Measurements from ENCODE around the gene DNM3. TPM values are rescaled to one million over a fixed set of nuclear protein-coding genes. Genes with fewer than 3 reads are reported as not detected.

The DNM3 gene
- total and polyA plus RNA-seq, 10 of the 15 experiments (the other 5 are each of a cell fraction or from before 2014, with no cell fraction given): 0.03 to 1.5 (median 0.08) TPM; not detected in 3

DNA sequence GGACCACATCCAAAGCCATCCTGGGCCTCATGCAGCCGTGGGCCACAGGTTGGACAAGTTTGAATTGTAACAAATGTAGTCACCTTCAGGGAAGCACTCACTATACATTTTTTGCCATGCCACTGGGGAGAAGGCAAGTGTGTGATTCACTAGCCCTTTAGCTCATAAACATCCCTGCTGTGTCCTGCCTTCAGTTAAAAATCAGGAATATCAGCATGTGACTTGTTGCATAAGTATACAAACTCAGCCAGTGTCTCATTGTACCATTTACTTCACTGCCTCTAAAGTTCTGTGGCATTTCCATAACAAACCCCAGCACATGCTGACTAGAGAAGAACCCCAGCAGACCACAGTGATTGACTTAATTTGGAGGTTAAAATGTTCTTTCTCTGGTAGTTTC, 437.2 kb downstream of the DNM3 start:
- H3K4me3 ChIP-seq: no peak overlapping the region
- no peak overlapping the region for H3K9ac ChIP-seq (ENCODE audit: control insufficient read depth, insufficient read depth, low read length)
- ATAC-seq: no peak
- intact Hi-C loops (cut with micrococcal nuclease; ENCODE audit: unreplicated experiment): loop anchor here (10.0 kb wide), 1 partner anchor 184 kb away; no protein-coding TSS in a partner anchor
- no peak for FAIRE-seq
- no peaks in the 10 kb centered on the region for H3K36me3 ChIP-seq (ENCODE audit: control insufficient read depth in 2 of 2, insufficient read depth in 2 of 2, low read length in 1 of 2)
- RAD21 ChIA-PET (ENCODE audit: unreplicated experiment): no interaction called here
- no peak for DNase-seq (ENCODE audit: low read depth, low spot score)
- H3K4me2 ChIP-seq (ENCODE audit: control insufficient read depth, insufficient read depth): no peak overlapping the region
- no peaks in the 10 kb centered on the region for H3K9me3 ChIP-seq (replicated peaks; ENCODE audit: control insufficient read depth, insufficient read depth, low read length)
- no peaks in the 10 kb centered on the region for H4K20me1 ChIP-seq (ENCODE audit: control insufficient read depth, insufficient read depth)
- H3K79me2 ChIP-seq (ENCODE audit: control insufficient read depth, insufficient read depth, low read length): no peaks in the 10 kb centered on the region
- no peaks in the 10 kb centered on the region for H3K27me3 ChIP-seq (replicated peaks in 1 of 2; ENCODE audit: control insufficient read depth in 2 of 2, insufficient read depth in 2 of 2, low read length in 1 of 2)
- CTCF ChIA-PET: interaction anchor here (1.4 kb wide), 1 partner anchor 25 kb away, joined by 3 read pairs; no protein-coding TSS in a partner anchor
- POLR2A ChIA-PET: no interaction called here
- H2AFZ ChIP-seq (ENCODE audit: control insufficient read depth, low read depth, low read length): no peak overlapping the region
- in situ Hi-C loops (cut with MboI): no loop called here
- SMC1A ChIA-PET (ENCODE audit: uncharacterized antibody, unreplicated experiment): interaction anchor here (0.9 to 1.0 kb wide), 2 partner anchors 110 to 126 kb away, joined by 3 to 4 read pairs; no protein-coding TSS in a partner anchor
- H3K27ac ChIP-seq (ENCODE audit: control insufficient read depth, insufficient read depth): no peak overlapping the region
- no TSS peak for BruUV-seq (replicated peaks)
- 27% methylated on average over 1 of the region's 1 CpG for WGBS (ENCODE audit: insufficient coverage, insufficient replicate concordance, low lambda C conversion rate, missing lambda C conversion rate)
- H3K4me1 ChIP-seq (ENCODE audit: control insufficient read depth, insufficient read depth, low read length): peaks cover 11% of the 10 kb centered on the region
- TF ChIP-seq IKZF2 (IDR thresholded peaks at IDR 0.05) (no peak), SUPT20H (IDR thresholded peaks at IDR 0.05; ENCODE audit: borderline replicate concordance, control insufficient read depth, low read depth, low read length) (no peak), SIX5 (IDR thresholded peaks at IDR 0.05; ENCODE audit: low read depth, low read length, severe bottlenecking) (no peak), JUND (IDR thresholded peaks at IDR 0.05; ENCODE audit: low read depth, low read length) (no peak), USF2 (IDR thresholded peaks at IDR 0.05; ENCODE audit: borderline replicate concordance, low read depth, low read length) (no peak), TARDBP (IDR thresholded peaks at IDR 0.05; ENCODE audit: borderline replicate concordance) (no peak), SREBF1 (IDR thresholded peaks at IDR 0.05; ENCODE audit: low read length) (no peak), EED (IDR thresholded peaks at IDR 0.05; ENCODE audit: low read depth) (no peak), MAX (IDR thresholded peaks at IDR 0.05; ENCODE audit: low read depth, low read length) (no peak), MYB (IDR thresholded peaks at IDR 0.05; ENCODE audit: borderline replicate concordance, low read depth, low read length) (no peak), CBFB (IDR thresholded peaks at IDR 0.05; ENCODE audit: low read depth) (no peak), MEF2B (IDR thresholded peaks at IDR 0.05; ENCODE audit: partially characterized antibody, poor library complexity, severe bottlenecking) (no peak), BCLAF1 (IDR thresholded peaks at IDR 0.05) (no peak), SMAD5 (IDR thresholded peaks at IDR 0.05; ENCODE audit: low read depth) (no peak), KLF5 (IDR thresholded peaks at IDR 0.05; ENCODE audit: partially characterized antibody) (no peak)
- TF ChIP-seq, protein P1, sequence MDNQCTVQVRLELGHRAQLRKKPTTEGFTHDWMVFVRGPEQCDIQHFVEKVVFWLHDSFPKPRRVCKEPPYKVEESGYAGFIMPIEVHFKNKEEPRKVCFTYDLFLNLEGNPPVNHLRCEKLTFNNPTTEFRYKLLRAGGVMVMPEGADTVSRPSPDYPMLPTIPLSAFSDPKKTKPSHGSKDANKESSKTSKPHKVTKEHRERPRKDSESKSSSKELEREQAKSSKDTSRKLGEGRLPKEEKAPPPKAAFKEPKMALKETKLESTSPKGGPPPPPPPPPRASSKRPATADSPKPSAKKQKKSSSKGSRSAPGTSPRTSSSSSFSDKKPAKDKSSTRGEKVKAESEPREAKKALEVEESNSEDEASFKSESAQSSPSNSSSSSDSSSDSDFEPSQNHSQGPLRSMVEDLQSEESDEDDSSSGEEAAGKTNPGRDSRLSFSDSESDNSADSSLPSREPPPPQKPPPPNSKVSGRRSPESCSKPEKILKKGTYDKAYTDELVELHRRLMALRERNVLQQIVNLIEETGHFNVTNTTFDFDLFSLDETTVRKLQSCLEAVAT (IDR thresholded peaks at IDR 0.05): no peak
- TF ChIP-seq, protein P2, sequence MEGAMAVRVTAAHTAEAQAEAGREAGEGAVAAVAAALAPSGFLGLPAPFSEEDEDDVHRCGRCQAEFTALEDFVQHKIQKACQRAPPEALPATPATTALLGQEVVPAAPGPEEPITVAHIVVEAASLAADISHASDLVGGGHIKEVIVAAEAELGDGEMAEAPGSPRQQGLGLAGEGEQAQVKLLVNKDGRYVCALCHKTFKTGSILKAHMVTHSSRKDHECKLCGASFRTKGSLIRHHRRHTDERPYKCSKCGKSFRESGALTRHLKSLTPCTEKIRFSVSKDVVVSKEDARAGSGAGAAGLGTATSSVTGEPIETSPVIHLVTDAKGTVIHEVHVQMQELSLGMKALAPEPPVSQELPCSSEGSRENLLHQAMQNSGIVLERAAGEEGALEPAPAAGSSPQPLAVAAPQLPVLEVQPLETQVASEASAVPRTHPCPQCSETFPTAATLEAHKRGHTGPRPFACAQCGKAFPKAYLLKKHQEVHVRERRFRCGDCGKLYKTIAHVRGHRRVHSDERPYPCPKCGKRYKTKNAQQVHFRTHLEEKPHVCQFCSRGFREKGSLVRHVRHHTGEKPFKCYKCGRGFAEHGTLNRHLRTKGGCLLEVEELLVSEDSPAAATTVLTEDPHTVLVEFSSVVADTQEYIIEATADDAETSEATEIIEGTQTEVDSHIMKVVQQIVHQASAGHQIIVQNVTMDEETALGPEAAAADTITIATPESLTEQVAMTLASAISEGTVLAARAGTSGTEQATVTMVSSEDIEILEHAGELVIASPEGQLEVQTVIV (IDR thresholded peaks at IDR 0.05; ENCODE audit: borderline replicate concordance, partially characterized antibody): no peak

Measured in GM12878 (cell line).